Muscle of leg (tissue), 11 donors: ENCODE results near the gene LAMA1. TPM values are rescaled to one million over a fixed set of nuclear protein-coding genes. Genes with fewer than 3 reads are reported as not detected.
"Not testable (repeated sequence)": the region's sequence is repeated elsewhere in the genome, so short reads cannot be mapped to it uniquely, and the experiment has no call there.

Experiments used
- DNase-seq: peaks from one replicate; pipeline ENCODE4 v3.0.0; 2013
- H3K27ac ChIP-seq: one replicate; pipeline ENCODE4 v1.5.1; 2013; ENCODE audit warnings: mild to moderate bottlenecking, low read length, control low read depth
- H3K27me3 ChIP-seq: one replicate; pipeline ENCODE4 v1.6.1; 2013; ENCODE audit warnings: low read length; ENCODE audit not compliant: control insufficient read depth, insufficient read depth
- H3K36me3 ChIP-seq: one replicate; pipeline ENCODE4 v1.6.1; 2013; ENCODE audit warnings: low read length; ENCODE audit not compliant: control insufficient read depth, insufficient read depth
- H3K4me1 ChIP-seq: one replicate; pipeline ENCODE4 v1.6.1; 2013; ENCODE audit warnings: low read length; ENCODE audit not compliant: control insufficient read depth, insufficient read depth
- H3K4me3 ChIP-seq: one replicate; pipeline ENCODE4 v1.5.1; 2013; ENCODE audit warnings: low read length, control low read depth
- H3K9me3 ChIP-seq: replicated peaks from 2 replicates; pipeline ENCODE4 v1.6.1; 2013; ENCODE audit warnings: low read depth, low read length; ENCODE audit not compliant: control insufficient read depth
- WGBS: methylation state at CpG from one replicate; pipeline ENCODE4 v1.1.5; 2013; ENCODE audit warnings: missing lambda C conversion rate; ENCODE audit not compliant: insufficient coverage; 5-methylcytosine and 5-hydroxymethylcytosine counted together
- polyA plus RNA-seq, 8 donors: library from polyadenylated mRNA; unstranded; fragments of 120-200 nt; gene quantifications; one replicate each; pipeline versions ENCODE4 v1.2.1 to v1.2.3, GENCODE V29; 2013; ENCODE audit warnings: inconsistent platforms in 1 of 8, low replicate concordance in 1 of 8; ENCODE audit not compliant: insufficient read length in 8 of 8, insufficient read depth in 1 of 8
- total RNA-seq: library from RNA; stranded (reverse); fragments of 120-200 nt; gene quantifications from one replicate; pipeline ENCODE4 v1.2.4, GENCODE V29; 2013

Gene LAMA1
- total and polyA plus RNA-seq, 9 donors: 1.2 to 11.1 (median 3.4) TPM

DNA sequence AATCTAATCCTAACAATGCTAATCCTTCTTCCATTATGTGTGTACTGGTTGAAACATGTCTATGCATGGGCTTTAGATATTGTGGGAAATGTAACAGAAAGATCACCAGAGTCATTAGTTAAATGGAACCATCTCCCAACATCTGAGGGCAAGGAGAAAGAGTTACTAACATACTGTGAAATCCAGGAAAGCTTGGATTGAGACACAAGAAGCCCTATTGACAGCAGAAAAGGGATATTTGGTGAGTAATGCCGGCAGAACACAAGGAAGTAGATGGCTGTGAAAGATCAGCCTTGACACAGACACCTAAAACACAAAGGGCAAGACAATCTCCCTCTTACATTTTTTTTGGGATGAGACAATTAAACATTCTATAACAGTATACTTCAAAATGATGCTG lies 28.5 kb upstream of the LAMA1 start:
- Histone ChIP-seq H3K4me3 (no peak overlapping the region), H3K9me3 (no peaks in the 10 kb centered on the region), H3K27ac (no peak overlapping the region), H3K4me1 (no peaks in the 10 kb centered on the region), H3K27me3 (no peaks in the 10 kb centered on the region), H3K36me3 (no peaks in the 10 kb centered on the region)
- WGBS: no CpG with 5 or more reads among the region's 1 CpG
- no peak for DNase-seq

- not testable (repeated sequence) for H3K9me3 ChIP-seq, H3K4me3 ChIP-seq, H3K27ac ChIP-seq, DNase-seq, H3K36me3 ChIP-seq, H3K4me1 ChIP-seq, H3K27me3 ChIP-seq
- 98% methylated on average over 5 of the region's 12 CpGs for WGBS
These were observed 27.3 kb upstream of the LAMA1 start for GRCh38 chr18:7144921-7145320.

DNA sequence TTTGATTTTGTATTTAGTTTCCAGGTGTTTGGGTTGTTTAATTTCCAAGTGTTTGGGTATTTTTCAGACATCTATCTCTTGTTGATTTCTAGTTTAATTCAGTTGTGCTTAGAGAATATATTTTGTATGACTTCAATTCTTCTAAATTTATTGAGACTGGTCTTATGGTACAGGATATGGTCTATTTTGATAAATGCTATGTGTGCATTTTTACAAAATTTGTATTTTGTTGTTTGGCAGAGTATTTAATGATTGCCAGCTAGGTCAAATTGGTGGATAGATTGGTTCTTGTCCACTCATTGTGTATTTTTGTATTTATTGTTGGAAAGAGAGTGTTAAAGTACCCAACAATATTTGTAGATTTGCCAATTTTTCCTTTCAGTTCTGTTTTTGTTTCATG lies 23.7 kb upstream of the LAMA1 start:
- no peak overlapping the region for H3K27ac ChIP-seq
- H3K4me3 ChIP-seq: no peak overlapping the region
- no peaks in the 10 kb centered on the region for H3K4me1 ChIP-seq
- H3K36me3 ChIP-seq: no peaks in the 10 kb centered on the region
- DNase-seq: no peak
- no peaks in the 10 kb centered on the region for H3K27me3 ChIP-seq
- H3K9me3 ChIP-seq: no peaks in the 10 kb centered on the region

GRCh38 chr18:7139409-7139808 lies 21.8 kb upstream of the LAMA1 start:
- H3K4me3 ChIP-seq: no peak overlapping the region
- H3K27ac ChIP-seq: no peak overlapping the region
- WGBS: 100% methylated on average over 1 of the region's 4 CpGs
- no peaks in the 10 kb centered on the region for H3K27me3 ChIP-seq
- no peaks in the 10 kb centered on the region for H3K4me1 ChIP-seq
- DNase-seq: no peak
- no peaks in the 10 kb centered on the region for H3K9me3 ChIP-seq
- H3K36me3 ChIP-seq: no peaks in the 10 kb centered on the region

GRCh38 chr18:7133181-7133580 lies 15.6 kb upstream of the LAMA1 start:
- no peak overlapping the region for H3K27ac ChIP-seq
- H3K4me1 ChIP-seq: no peaks in the 10 kb centered on the region
- H3K27me3 ChIP-seq: no peaks in the 10 kb centered on the region
- H3K9me3 ChIP-seq: no peaks in the 10 kb centered on the region
- DNase-seq: no peak
- H3K36me3 ChIP-seq: no peaks in the 10 kb centered on the region
- no peak overlapping the region for H3K4me3 ChIP-seq

DNA sequence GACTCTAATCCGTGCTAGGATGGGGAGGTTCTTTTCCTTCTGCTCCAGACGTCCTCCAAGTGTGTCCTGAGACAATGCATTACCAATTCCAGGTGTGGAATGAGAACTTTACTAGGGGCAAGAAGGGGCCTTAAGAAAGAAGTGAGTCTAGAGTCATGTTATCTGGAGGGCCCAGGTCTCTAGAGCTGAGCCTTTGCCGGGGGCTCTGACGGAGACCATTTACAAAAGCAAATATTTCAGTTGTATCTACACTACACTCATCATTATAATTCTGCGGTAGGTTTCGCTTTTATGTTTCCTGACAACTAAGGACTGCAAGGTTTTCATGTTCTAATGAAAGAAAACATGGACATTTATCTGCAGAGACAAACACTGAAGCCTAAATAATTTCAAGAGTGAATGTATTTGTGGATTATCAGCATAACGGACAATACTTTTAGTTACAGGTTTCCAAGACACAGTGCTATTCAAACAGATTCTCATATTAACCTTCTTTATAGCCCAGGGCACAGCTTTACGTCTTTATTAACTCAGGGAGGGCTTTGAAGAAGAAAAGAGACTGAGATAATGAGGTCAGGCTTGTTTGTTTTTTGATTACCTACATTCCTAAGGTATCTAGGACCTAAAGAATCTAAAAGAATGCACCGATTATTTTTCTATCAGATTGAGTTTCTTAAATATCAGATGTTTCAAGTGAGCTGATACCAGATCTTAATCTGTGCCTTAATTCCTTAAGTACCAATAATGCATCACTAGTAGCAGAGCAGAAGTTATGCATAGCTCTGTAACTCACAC lies 15.0 kb upstream of the LAMA1 start:
- H3K4me1 ChIP-seq: no peaks in the 10 kb centered on the region
- WGBS: no CpG with 5 or more reads among the region's 9 CpGs
- no peak overlapping the region for H3K27ac ChIP-seq
- DNase-seq: no peak
- H3K4me3 ChIP-seq: no peak overlapping the region
- no peaks in the 10 kb centered on the region for H3K27me3 ChIP-seq
- no peaks in the 10 kb centered on the region for H3K36me3 ChIP-seq
- H3K9me3 ChIP-seq: no peaks in the 10 kb centered on the region

DNA sequence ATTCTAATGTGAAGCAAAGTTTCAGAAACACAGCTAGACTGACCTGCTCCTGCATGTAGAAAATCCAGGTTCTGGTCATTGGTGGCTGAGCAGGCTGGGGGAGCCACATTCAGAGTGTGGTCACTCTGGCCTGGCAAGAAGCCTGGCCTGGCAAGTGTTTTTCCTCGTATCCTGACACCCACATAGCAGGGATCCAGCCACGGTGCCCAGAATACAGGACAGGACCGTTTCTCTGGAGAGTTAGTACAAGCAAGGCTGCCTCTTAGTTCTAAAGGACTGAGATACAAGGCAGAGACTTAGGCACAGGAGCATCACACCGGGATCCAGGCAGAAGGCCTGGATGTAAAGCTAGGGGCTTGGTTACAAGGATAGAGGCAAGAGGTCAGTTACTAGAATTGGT lies 4.8 kb upstream of the LAMA1 start:
- Histone ChIP-seq H3K9me3 (peaks cover 2% of the 10 kb centered on the region), H3K36me3 (no peaks in the 10 kb centered on the region), H3K4me3 (no peak overlapping the region), H3K27me3 (peaks cover 13% of the 10 kb centered on the region), H3K4me1 (no peaks in the 10 kb centered on the region), H3K27ac (no peak overlapping the region)
- DNase-seq: no peak
- WGBS: 79% methylated on average over 4 of the region's 4 CpGs

DNA sequence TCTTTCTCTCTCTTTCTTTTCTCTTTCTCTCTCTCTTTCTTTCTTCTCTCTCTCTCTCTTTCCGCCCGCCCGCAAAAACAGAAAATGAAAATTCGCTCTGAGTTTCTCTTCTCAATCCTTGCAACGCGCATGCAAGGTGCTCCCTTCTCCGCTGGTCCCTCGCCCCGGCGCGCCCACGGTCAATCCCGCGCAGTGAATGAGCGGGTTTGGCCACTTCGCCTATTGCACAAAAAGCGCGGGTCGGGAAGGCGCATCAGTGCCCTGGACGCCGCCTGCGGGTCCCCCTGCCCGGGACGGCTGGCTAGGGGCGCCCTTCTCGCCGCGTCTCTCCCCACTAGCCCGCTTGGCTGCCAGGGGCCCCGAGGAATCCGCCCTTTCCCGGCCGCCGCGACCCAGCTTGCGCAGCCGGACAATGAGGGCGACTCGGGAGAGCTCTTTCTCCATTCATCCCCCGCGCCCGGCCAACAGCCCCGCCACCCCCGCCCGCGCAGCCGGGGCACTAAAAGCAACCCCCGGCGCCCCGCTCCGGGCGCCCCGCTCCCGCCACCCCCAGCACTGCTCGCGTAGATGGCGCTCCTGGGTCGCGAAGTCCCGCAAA lies 706 bp downstream of the LAMA1 start:
- Histone ChIP-seq H3K27ac (no peak overlapping the region), H3K27me3 (peaks cover 28% of the 10 kb centered on the region)
- under 1% methylated on average over 54 of the region's 61 CpGs for WGBS

GRCh38 chr18:7116001-7116730 lies 1.4 kb downstream of the LAMA1 start:
- DNase-seq: peak; percentile 35
- Histone ChIP-seq H3K27ac (no peak overlapping the region), H3K4me1 (peaks cover 10% of the 10 kb centered on the region), H3K27me3 (peaks cover 28% of the 10 kb centered on the region), H3K9me3 (peaks cover 3% of the 10 kb centered on the region), H3K36me3 (no peaks in the 10 kb centered on the region), H3K4me3 (peak overlapping the region; percentile 45)
- WGBS: 13% methylated on average over 11 of the region's 24 CpGs

More for the DNA sequence above, 706 bp downstream of the LAMA1 start:
- Histone ChIP-seq H3K36me3 (no peaks in the 10 kb centered on the region), H3K9me3 (peaks cover 3% of the 10 kb centered on the region), H3K4me3 (peak overlapping the region; percentile 45), H3K4me1 (peaks cover 10% of the 10 kb centered on the region)
- no peak for DNase-seq

DNA sequence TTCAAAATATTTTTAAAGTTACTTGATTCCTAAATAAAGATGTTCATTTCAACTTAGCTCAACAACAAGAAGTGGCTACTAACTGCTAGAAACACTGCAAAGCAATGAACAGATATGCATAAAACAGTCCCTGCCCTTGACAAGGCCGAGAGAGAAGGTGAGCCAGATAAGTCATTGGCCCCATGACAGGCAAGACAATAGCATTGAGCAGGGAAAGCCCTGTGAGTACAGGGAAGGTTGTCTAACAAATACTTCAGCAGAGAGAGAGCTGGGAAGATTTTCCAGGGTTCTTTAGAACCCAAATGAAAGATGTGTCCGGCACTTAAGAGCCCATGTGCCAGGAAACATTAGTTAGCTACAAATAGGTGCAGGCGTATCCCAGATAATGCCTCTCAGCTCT lies 4.7 kb downstream of the LAMA1 start:
- DNase-seq: no peak
- Histone ChIP-seq H3K9me3 (peaks cover 3% of the 10 kb centered on the region), H3K4me3 (no peak overlapping the region), H3K27me3 (peaks cover 23% of the 10 kb centered on the region), H3K36me3 (no peaks in the 10 kb centered on the region), H3K4me1 (peaks cover 10% of the 10 kb centered on the region), H3K27ac (no peak overlapping the region)
- 60% methylated on average over 2 of the region's 3 CpGs for WGBS
